ENCODE data around the gene CRTAC1.

CRTAC1 gene

DNA sequence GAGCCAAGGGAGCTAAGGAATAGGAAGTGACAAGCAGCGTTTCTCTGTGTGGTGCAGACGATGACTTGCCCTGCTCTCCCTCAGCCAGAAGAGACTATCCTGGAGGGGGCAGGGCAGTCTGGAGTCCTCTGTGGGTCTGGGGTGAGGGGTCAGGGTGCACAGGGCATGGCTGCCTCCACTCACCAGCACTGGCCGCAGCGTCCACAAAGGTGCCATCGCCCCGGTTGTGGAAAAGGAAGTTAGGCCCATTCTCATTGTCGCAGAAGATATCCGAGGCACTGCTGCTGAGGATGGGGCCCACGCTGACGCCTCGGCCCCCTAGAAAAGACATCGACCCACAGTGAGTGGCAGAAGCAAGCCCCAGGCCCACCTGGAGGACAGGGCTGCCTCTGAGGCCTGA lies 122.6 kb downstream of the CRTAC1 start:
- no peak overlapping the region for H2BK5ac ChIP-seq (ENCODE audit: low read length)
- H3K18ac ChIP-seq (ENCODE audit: low read length): peak overlapping the region; percentile 41
- no peak overlapping the region for H3K14ac ChIP-seq (ENCODE audit: low read length)
- H2BK12ac ChIP-seq (ENCODE audit: low read length): no peak overlapping the region
- H3K23ac ChIP-seq (ENCODE audit: low read depth, low read length, poor library complexity): peak overlapping the region; percentile 38
- no peak overlapping the region for H3K4me2 ChIP-seq (ENCODE audit: insufficient read depth, low read length, poor library complexity, severe bottlenecking)
- H3K36me3 ChIP-seq (replicated peaks in 1 of 2; ENCODE audit: control insufficient read depth in 2 of 2, insufficient read depth in 2 of 2, low read length in 2 of 2): no peaks in the 10 kb centered on the region
- no peak overlapping the region for H3K27ac ChIP-seq (replicated peaks; ENCODE audit: low read length)
- H3K9ac ChIP-seq (ENCODE audit: low read depth, low read length, poor library complexity): no peak overlapping the region
- no CpG with 5 or more reads among the region's 12 CpGs for WGBS, 2 donors (ENCODE audit: extremely low coverage in 2 of 2, insufficient read length in 2 of 2, insufficient replicate concordance in 1 of 2)
- H2BK120ac ChIP-seq (ENCODE audit: low read depth, low read length): no peak overlapping the region
- H2AK5ac ChIP-seq (ENCODE audit: low read depth, low read length): no peak overlapping the region
- no peak overlapping the region for H2AFZ ChIP-seq (ENCODE audit: low read length)
- H4K8ac ChIP-seq (ENCODE audit: low read depth, low read length): no peak overlapping the region
- H3K4ac ChIP-seq (ENCODE audit: low read length): no peak overlapping the region
- H4K91ac ChIP-seq (ENCODE audit: low read depth, low read length, poor library complexity): no peak overlapping the region
- DNase-seq (ENCODE audit: low spot score): no peak
- H3K27me3 ChIP-seq (ENCODE audit: control insufficient read depth in 3 of 3, insufficient read depth in 3 of 3, low read depth in 1 of 3, low read length in 3 of 3): peaks cover 0 to 68% (median 0%) of the 10 kb centered on the region in 3 experiments
- H2BK15ac ChIP-seq (ENCODE audit: low read length): no peak overlapping the region
- H3K4me1 ChIP-seq (ENCODE audit: control insufficient read depth in 2 of 2, insufficient read depth in 1 of 2, low read depth in 1 of 2, low read length in 2 of 2): peaks cover 0 to 7% of the 10 kb centered on the region in 2 donors
- no peaks in the 10 kb centered on the region for H3K79me1 ChIP-seq (ENCODE audit: low read depth, low read length)
- no peaks in the 10 kb centered on the region for H3K9me3 ChIP-seq (replicated peaks in 1 of 2; ENCODE audit: control insufficient read depth in 2 of 2, insufficient read depth in 1 of 2, low read depth in 1 of 2, low read length in 2 of 2)
- no peak overlapping the region for H3K4me3 ChIP-seq (ENCODE audit: low read length in 2 of 2)

DNA sequence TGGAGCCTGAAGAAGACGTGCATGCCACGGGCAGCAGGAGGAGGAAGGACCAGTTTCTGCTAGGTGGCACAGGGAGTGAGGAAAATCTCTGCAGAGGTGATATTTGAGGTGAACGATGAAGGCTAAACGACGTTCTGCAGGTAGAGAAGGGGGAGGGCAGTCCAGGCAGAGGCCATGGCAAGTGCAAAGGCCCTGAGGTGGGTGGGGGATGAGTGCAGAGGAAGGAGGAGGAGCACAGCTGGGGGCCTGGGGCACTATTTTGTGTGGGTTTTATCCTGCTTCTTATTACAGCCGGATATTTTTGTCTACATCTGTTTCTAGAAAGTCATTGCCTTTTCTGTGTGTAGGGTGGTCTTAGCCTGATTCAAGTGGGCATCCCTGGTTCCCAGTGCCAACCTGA lies 123.2 kb downstream of the CRTAC1 start:
- Histone ChIP-seq H3K14ac (ENCODE audit: low read length) (no peak overlapping the region), H3K36me3 (replicated peaks in 1 of 2; ENCODE audit: control insufficient read depth in 2 of 2, insufficient read depth in 2 of 2, low read length in 2 of 2) (no peaks in the 10 kb centered on the region), H2BK5ac (ENCODE audit: low read length) (no peak overlapping the region), H3K4me1 (ENCODE audit: control insufficient read depth in 2 of 2, insufficient read depth in 1 of 2, low read depth in 1 of 2, low read length in 2 of 2) (peaks cover 0 to 7% of the 10 kb centered on the region in 2 donors), H3K27ac (replicated peaks; ENCODE audit: low read length) (no peak overlapping the region), H3K18ac (ENCODE audit: low read length) (no peak overlapping the region), H4K8ac (ENCODE audit: low read depth, low read length) (no peak overlapping the region), H3K4ac (ENCODE audit: low read length) (no peak overlapping the region), H3K23ac (ENCODE audit: low read depth, low read length, poor library complexity) (no peak overlapping the region), H4K91ac (ENCODE audit: low read depth, low read length, poor library complexity) (no peak overlapping the region), H3K9ac (ENCODE audit: low read depth, low read length, poor library complexity) (no peak overlapping the region), H3K4me2 (ENCODE audit: insufficient read depth, low read length, poor library complexity, severe bottlenecking) (no peak overlapping the region), H2BK12ac (ENCODE audit: low read length) (no peak overlapping the region), H2BK120ac (ENCODE audit: low read depth, low read length) (no peak overlapping the region), H2BK15ac (ENCODE audit: low read length) (no peak overlapping the region), H3K9me3 (replicated peaks in 1 of 2; ENCODE audit: control insufficient read depth in 2 of 2, insufficient read depth in 1 of 2, low read depth in 1 of 2, low read length in 2 of 2) (no peaks in the 10 kb centered on the region), H3K4me3 (ENCODE audit: low read length in 2 of 2) (no peak overlapping the region), H2AK5ac (ENCODE audit: low read depth, low read length) (no peak overlapping the region), H3K79me1 (ENCODE audit: low read depth, low read length) (no peaks in the 10 kb centered on the region), H2AFZ (ENCODE audit: low read length) (no peak overlapping the region), H3K27me3 (ENCODE audit: control insufficient read depth in 3 of 3, insufficient read depth in 3 of 3, low read depth in 1 of 3, low read length in 3 of 3) (peaks cover 0 to 64% (median 0%) of the 10 kb centered on the region in 3 experiments)
- WGBS, 2 donors (ENCODE audit: extremely low coverage in 2 of 2, insufficient read length in 2 of 2, insufficient replicate concordance in 1 of 2): no CpG with 5 or more reads among the region's 6 CpGs
- no peak for DNase-seq (ENCODE audit: low spot score)

DNA sequence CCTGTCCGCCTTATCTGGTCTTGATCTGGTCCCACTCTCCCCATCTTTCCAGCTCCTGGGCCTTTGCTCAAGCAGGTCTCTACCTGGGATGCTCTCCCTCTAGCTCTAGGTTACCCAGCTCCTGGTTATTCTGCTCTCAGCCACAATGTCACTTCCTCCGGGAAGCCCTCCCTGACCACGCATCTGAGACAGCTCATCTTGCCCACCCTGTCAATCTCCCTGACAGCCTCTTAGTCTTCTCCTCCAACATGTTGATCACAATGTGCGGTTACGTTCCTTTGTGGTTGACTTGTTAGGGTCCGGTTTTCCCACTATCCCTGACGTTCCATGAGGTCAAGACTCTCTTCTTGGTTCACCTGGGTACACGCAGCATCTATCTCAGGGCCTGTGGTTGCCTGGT lies 125.1 kb downstream of the CRTAC1 start:
- WGBS, 2 donors (ENCODE audit: extremely low coverage in 2 of 2, insufficient read length in 2 of 2, insufficient replicate concordance in 1 of 2): no CpG with 5 or more reads among the region's 8 CpGs
- Histone ChIP-seq H3K4me1 (ENCODE audit: control insufficient read depth in 2 of 2, insufficient read depth in 1 of 2, low read depth in 1 of 2, low read length in 2 of 2) (peaks cover 0 to 7% of the 10 kb centered on the region in 2 donors), H3K14ac (ENCODE audit: low read length) (no peak overlapping the region), H3K79me1 (ENCODE audit: low read depth, low read length) (no peaks in the 10 kb centered on the region), H3K18ac (ENCODE audit: low read length) (no peak overlapping the region), H3K23ac (ENCODE audit: low read depth, low read length, poor library complexity) (no peak overlapping the region), H3K4me3 (ENCODE audit: low read length in 2 of 2) (no peak overlapping the region), H2BK12ac (ENCODE audit: low read length) (no peak overlapping the region), H2AFZ (ENCODE audit: low read length) (no peak overlapping the region), H3K27me3 (ENCODE audit: control insufficient read depth in 3 of 3, insufficient read depth in 3 of 3, low read depth in 1 of 3, low read length in 3 of 3) (peaks cover 0 to 66% (median 0%) of the 10 kb centered on the region in 3 experiments), H3K36me3 (replicated peaks in 1 of 2; ENCODE audit: control insufficient read depth in 2 of 2, insufficient read depth in 2 of 2, low read length in 2 of 2) (no peaks in the 10 kb centered on the region), H3K27ac (replicated peaks; ENCODE audit: low read length) (no peak overlapping the region), H2AK5ac (ENCODE audit: low read depth, low read length) (no peak overlapping the region), H3K9me3 (replicated peaks in 1 of 2; ENCODE audit: control insufficient read depth in 2 of 2, insufficient read depth in 1 of 2, low read depth in 1 of 2, low read length in 2 of 2) (no peaks in the 10 kb centered on the region), H3K9ac (ENCODE audit: low read depth, low read length, poor library complexity) (no peak overlapping the region), H4K8ac (ENCODE audit: low read depth, low read length) (no peak overlapping the region), H3K4me2 (ENCODE audit: insufficient read depth, low read length, poor library complexity, severe bottlenecking) (no peak overlapping the region), H2BK120ac (ENCODE audit: low read depth, low read length) (no peak overlapping the region), H2BK15ac (ENCODE audit: low read length) (no peak overlapping the region), H3K4ac (ENCODE audit: low read length) (no peak overlapping the region), H4K91ac (ENCODE audit: low read depth, low read length, poor library complexity) (no peak overlapping the region), H2BK5ac (ENCODE audit: low read length) (no peak overlapping the region)
- no peak for DNase-seq (ENCODE audit: low spot score)

DNA sequence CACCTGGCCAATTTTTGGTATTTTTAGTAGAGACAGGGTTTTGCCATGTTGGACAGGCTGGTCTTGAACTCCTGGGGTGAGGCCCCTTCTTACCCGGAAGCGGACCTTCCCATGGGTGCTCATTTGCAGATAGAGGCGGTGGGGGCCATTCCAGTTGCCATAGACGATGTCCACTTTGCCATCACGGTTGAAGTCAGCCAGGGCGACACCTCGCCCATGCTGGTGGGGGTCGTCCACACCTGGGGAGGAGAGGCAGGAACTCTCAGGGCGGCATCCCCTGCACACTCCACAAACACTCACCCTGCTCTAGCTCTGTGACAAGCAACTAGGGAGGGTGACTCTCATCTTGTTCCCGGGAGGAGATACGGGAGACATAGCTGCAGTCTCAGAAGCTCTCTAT lies 125.8 kb downstream of the CRTAC1 start:
- H2BK12ac ChIP-seq (ENCODE audit: low read length): no peak overlapping the region
- H3K14ac ChIP-seq (ENCODE audit: low read length): no peak overlapping the region
- no CpG with 5 or more reads among the region's 11 CpGs for WGBS, 2 donors (ENCODE audit: extremely low coverage in 2 of 2, insufficient read length in 2 of 2, insufficient replicate concordance in 1 of 2)
- no peak overlapping the region for H4K8ac ChIP-seq (ENCODE audit: low read depth, low read length)
- no peak overlapping the region for H3K18ac ChIP-seq (ENCODE audit: low read length)
- no peak overlapping the region for H3K27ac ChIP-seq (replicated peaks; ENCODE audit: low read length)
- H2BK15ac ChIP-seq (ENCODE audit: low read length): no peak overlapping the region
- H3K23ac ChIP-seq (ENCODE audit: low read depth, low read length, poor library complexity): no peak overlapping the region
- H3K36me3 ChIP-seq (replicated peaks in 1 of 2; ENCODE audit: control insufficient read depth in 2 of 2, insufficient read depth in 2 of 2, low read length in 2 of 2): no peaks in the 10 kb centered on the region
- H3K4ac ChIP-seq (ENCODE audit: low read length): no peak overlapping the region
- no peak overlapping the region for H3K4me3 ChIP-seq (ENCODE audit: low read length in 2 of 2)
- H3K9ac ChIP-seq (ENCODE audit: low read depth, low read length, poor library complexity): no peak overlapping the region
- H3K9me3 ChIP-seq (replicated peaks in 1 of 2; ENCODE audit: control insufficient read depth in 2 of 2, insufficient read depth in 1 of 2, low read depth in 1 of 2, low read length in 2 of 2): no peaks in the 10 kb centered on the region
- H2BK5ac ChIP-seq (ENCODE audit: low read length): no peak overlapping the region
- no peak for DNase-seq (ENCODE audit: low spot score)
- no peak overlapping the region for H4K91ac ChIP-seq (ENCODE audit: low read depth, low read length, poor library complexity)
- peaks cover 0 to 67% (median 0%) of the 10 kb centered on the region in 3 experiments for H3K27me3 ChIP-seq (ENCODE audit: control insufficient read depth in 3 of 3, insufficient read depth in 3 of 3, low read depth in 1 of 3, low read length in 3 of 3)
- H2BK120ac ChIP-seq (ENCODE audit: low read depth, low read length): no peak overlapping the region
- no peak overlapping the region for H2AK5ac ChIP-seq (ENCODE audit: low read depth, low read length)
- H3K4me2 ChIP-seq (ENCODE audit: insufficient read depth, low read length, poor library complexity, severe bottlenecking): no peak overlapping the region
- H3K79me1 ChIP-seq (ENCODE audit: low read depth, low read length): no peaks in the 10 kb centered on the region
- peaks cover 0 to 7% of the 10 kb centered on the region in 2 donors for H3K4me1 ChIP-seq (ENCODE audit: control insufficient read depth in 2 of 2, insufficient read depth in 1 of 2, low read depth in 1 of 2, low read length in 2 of 2)
- no peak overlapping the region for H2AFZ ChIP-seq (ENCODE audit: low read length)

All from neuronal stem cell (in vitro differentiated cells).